Activated T-helper 17 cell treated with anti-CD3 and anti-CD28 coated beads, Interleukin-2, amount 50 U/mL, for 72 hours (primary cell): ENCODE results near the gene NAA60. TPM values are rescaled to one million over a fixed set of nuclear protein-coding genes. Genes with fewer than 3 reads are reported as not detected.
"Not testable (repeated sequence)": the region's sequence is repeated elsewhere in the genome, so short reads cannot be mapped to it uniquely, and the experiment has no call there.

Experiments
- ATAC-seq: fragments of 150-1000 bp; cut with Tn5 transposase; replicated peaks from 2 replicates; pipeline ENCODE4 v1.10.0; 2021; ENCODE audit warnings: mild to moderate bottlenecking, moderate library complexity
- H3K27ac Mint-ChIP-seq: one replicate; pipeline ENCODE4 v1.8.0; 2022; ENCODE audit warnings: mixed read lengths
- H3K27me3 Mint-ChIP-seq: one replicate; pipeline ENCODE4 v1.8.0; 2022; ENCODE audit warnings: mixed read lengths
- H3K36me3 Mint-ChIP-seq: one replicate; pipeline ENCODE4 v1.8.0; 2022; ENCODE audit warnings: low read depth, mild to moderate bottlenecking, mixed read lengths
- H3K4me1 Mint-ChIP-seq: one replicate; pipeline ENCODE4 v1.8.0; 2022; ENCODE audit warnings: mixed read lengths
- H3K4me3 Mint-ChIP-seq: one replicate; pipeline ENCODE4 v1.8.0; 2022; ENCODE audit warnings: mild to moderate bottlenecking, mixed read lengths
- H3K9me3 Mint-ChIP-seq: one replicate; pipeline ENCODE4 v1.8.0; 2022; ENCODE audit warnings: mixed read lengths
- total RNA-seq, 2 donors: library from RNA; stranded (reverse); gene quantifications; one replicate each; pipeline ENCODE4 v1.2.3, GENCODE V29; 2022

NAA60 gene
- total RNA-seq, 2 donors from 2014 or later = 36.8 to 38.7 TPM

- no peak for ATAC-seq
- Mint-ChIP-seq H3K4me1 (no peaks in the 10 kb centered on the region), H3K36me3 (peaks cover 49% of the 10 kb centered on the region), H3K27ac (no peak overlapping the region), H3K9me3 (no peaks in the 10 kb centered on the region), H3K4me3 (no peak overlapping the region), H3K27me3 (no peaks in the 10 kb centered on the region)
These were observed 77.4 kb downstream of the NAA60 start for GRCh38 chr16:3520841-3521240.

GRCh38 chr16:3523281-3523680 is 79.8 kb downstream of the NAA60 start:
- Mint-ChIP-seq H3K27ac (no peak overlapping the region), H3K4me1 (peaks cover 5% of the 10 kb centered on the region), H3K36me3 (peaks cover 41% of the 10 kb centered on the region), H3K27me3 (no peaks in the 10 kb centered on the region), H3K4me3 (no peak overlapping the region), H3K9me3 (no peaks in the 10 kb centered on the region)
- no peak for ATAC-seq

- Mint-ChIP-seq H3K36me3 (peaks cover 36% of the 10 kb centered on the region), H3K4me3 (no peak overlapping the region), H3K4me1 (peaks cover 5% of the 10 kb centered on the region), H3K9me3 (no peaks in the 10 kb centered on the region), H3K27me3 (no peaks in the 10 kb centered on the region), H3K27ac (peak overlapping the region; percentile 53)
- no peak for ATAC-seq
These were observed 82.5 kb downstream of the NAA60 start for GRCh38 chr16:3525951-3526350.

GRCh38 chr16:3527216-3527829 is 83.8 kb downstream of the NAA60 start:
- ATAC-seq, H3K4me3 Mint-ChIP-seq, H3K4me1 Mint-ChIP-seq, H3K27ac Mint-ChIP-seq, H3K9me3 Mint-ChIP-seq, H3K27me3 Mint-ChIP-seq: not testable (repeated sequence)
- H3K36me3 Mint-ChIP-seq = peaks cover 41% of the 10 kb centered on the region

- Mint-ChIP-seq H3K36me3 (peaks cover 38% of the 10 kb centered on the region), H3K27ac (no peak overlapping the region), H3K27me3 (no peaks in the 10 kb centered on the region), H3K4me1 (peaks cover 5% of the 10 kb centered on the region), H3K4me3 (no peak overlapping the region), H3K9me3 (no peaks in the 10 kb centered on the region)
- ATAC-seq = no peak
These were observed 84.9 kb downstream of the NAA60 start for GRCh38 chr16:3528406-3528805.

- Mint-ChIP-seq H3K9me3 (no peaks in the 10 kb centered on the region), H3K27me3 (no peaks in the 10 kb centered on the region), H3K4me3 (no peak overlapping the region), H3K36me3 (peaks cover 37% of the 10 kb centered on the region), H3K4me1 (peaks cover 5% of the 10 kb centered on the region), H3K27ac (no peak overlapping the region)
- ATAC-seq = no peak
These were observed 85.7 kb downstream of the NAA60 start for GRCh38 chr16:3529175-3529574.

GRCh38 chr16:3530371-3530914 is 87.0 kb downstream of the NAA60 start:
- H3K4me1 Mint-ChIP-seq = peaks cover 10% of the 10 kb centered on the region
- H3K27ac Mint-ChIP-seq = no peak overlapping the region
- no peak overlapping the region for H3K4me3 Mint-ChIP-seq
- peaks cover 45% of the 10 kb centered on the region for H3K36me3 Mint-ChIP-seq
- no peaks in the 10 kb centered on the region for H3K27me3 Mint-ChIP-seq
- no peak for ATAC-seq
- H3K9me3 Mint-ChIP-seq = no peaks in the 10 kb centered on the region

- no peaks in the 10 kb centered on the region for H3K27me3 Mint-ChIP-seq
- no peaks in the 10 kb centered on the region for H3K9me3 Mint-ChIP-seq
- H3K27ac Mint-ChIP-seq = no peak overlapping the region
- peaks cover 38% of the 10 kb centered on the region for H3K36me3 Mint-ChIP-seq
- ATAC-seq = no peak
- no peak overlapping the region for H3K4me3 Mint-ChIP-seq
- peaks cover 10% of the 10 kb centered on the region for H3K4me1 Mint-ChIP-seq
These were observed 89.3 kb downstream of the NAA60 start for GRCh38 chr16:3532741-3533140.

GRCh38 chr16:3534126-3534525 is 90.6 kb downstream of the NAA60 start:
- H3K27me3 Mint-ChIP-seq = no peaks in the 10 kb centered on the region
- H3K36me3 Mint-ChIP-seq = peaks cover 35% of the 10 kb centered on the region
- no peaks in the 10 kb centered on the region for H3K9me3 Mint-ChIP-seq
- peak overlapping the region; percentile 69 for H3K27ac Mint-ChIP-seq
- no peak overlapping the region for H3K4me3 Mint-ChIP-seq
- peaks cover 5% of the 10 kb centered on the region for H3K4me1 Mint-ChIP-seq
- ATAC-seq = no peak

GRCh38 chr16:3536271-3536731 is 92.8 kb downstream of the NAA60 start:
- Mint-ChIP-seq H3K9me3 (no peaks in the 10 kb centered on the region), H3K27me3 (no peaks in the 10 kb centered on the region), H3K4me1 (peaks cover 5% of the 10 kb centered on the region), H3K27ac (peak overlapping the region; percentile 15), H3K4me3 (no peak overlapping the region), H3K36me3 (peaks cover 49% of the 10 kb centered on the region)
- no peak for ATAC-seq

Other genes with a start within 250 kb of the NAA60 start
- 10 to 100 TPM; 14.6 to 23.2 TPM for gene ZNF200, start 208.5 kb upstream of the NAA60 start, total RNA-seq
- gene MEFV, start 187.0 kb upstream of the NAA60 start, total RNA-seq = under 1 TPM in 1 of 2 donors, not detected in 1; 0.11 TPM
- 10 to 100 TPM; 19.3 to 21.4 TPM for gene ZNF263, start 160.2 kb upstream of the NAA60 start, total RNA-seq
- gene TIGD7, start 138.2 kb upstream of the NAA60 start, total RNA-seq = 1 to 10 TPM; 2.3 to 4.0 TPM
- gene ZNF75A, start 138.2 kb upstream of the NAA60 start, total RNA-seq = 10 to 100 TPM; 19.4 to 26.9 TPM
- gene OR2C1, start 87.8 kb upstream of the NAA60 start, total RNA-seq = not detected
- gene ZSCAN32, start 42.7 kb upstream of the NAA60 start, total RNA-seq = 10 to 100 TPM in 1 of 2 donors, 1 to 10 TPM in 1; 8.4 to 10.5 TPM
- gene ZNF174, start 42.5 kb upstream of the NAA60 start, total RNA-seq = 1 to 10 TPM; 5.8 to 8.4 TPM
- 1 to 10 TPM; 2.0 to 3.0 TPM for gene ZNF597, start 176 bp upstream of the NAA60 start, total RNA-seq
- not detected for gene C16orf90, start 51.8 kb downstream of the NAA60 start, total RNA-seq
- gene CLUAP1, start 57.3 kb downstream of the NAA60 start, total RNA-seq = 10 to 100 TPM; 14.9 to 15.7 TPM
- gene NLRC3, start 133.7 kb downstream of the NAA60 start, total RNA-seq = 10 to 100 TPM; 36.8 to 49.1 TPM
- gene SLX4, start 167.9 kb downstream of the NAA60 start, total RNA-seq = 10 to 100 TPM; 10.8 to 14.5 TPM
- gene DNASE1, start 211.0 kb downstream of the NAA60 start, total RNA-seq = 10 to 100 TPM; 14.8 to 22.0 TPM